ENCODE measurements around the gene TIMM22.

- TF ChIP-seq, protein P1, sequence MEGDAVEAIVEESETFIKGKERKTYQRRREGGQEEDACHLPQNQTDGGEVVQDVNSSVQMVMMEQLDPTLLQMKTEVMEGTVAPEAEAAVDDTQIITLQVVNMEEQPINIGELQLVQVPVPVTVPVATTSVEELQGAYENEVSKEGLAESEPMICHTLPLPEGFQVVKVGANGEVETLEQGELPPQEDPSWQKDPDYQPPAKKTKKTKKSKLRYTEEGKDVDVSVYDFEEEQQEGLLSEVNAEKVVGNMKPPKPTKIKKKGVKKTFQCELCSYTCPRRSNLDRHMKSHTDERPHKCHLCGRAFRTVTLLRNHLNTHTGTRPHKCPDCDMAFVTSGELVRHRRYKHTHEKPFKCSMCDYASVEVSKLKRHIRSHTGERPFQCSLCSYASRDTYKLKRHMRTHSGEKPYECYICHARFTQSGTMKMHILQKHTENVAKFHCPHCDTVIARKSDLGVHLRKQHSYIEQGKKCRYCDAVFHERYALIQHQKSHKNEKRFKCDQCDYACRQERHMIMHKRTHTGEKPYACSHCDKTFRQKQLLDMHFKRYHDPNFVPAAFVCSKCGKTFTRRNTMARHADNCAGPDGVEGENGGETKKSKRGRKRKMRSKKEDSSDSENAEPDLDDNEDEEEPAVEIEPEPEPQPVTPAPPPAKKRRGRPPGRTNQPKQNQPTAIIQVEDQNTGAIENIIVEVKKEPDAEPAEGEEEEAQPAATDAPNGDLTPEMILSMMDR (IDR thresholded peaks at IDR 0.05), result no peak
- TF ChIP-seq POLR2A (IDR thresholded peaks at IDR 0.05) (no peak), EP300 (IDR thresholded peaks at IDR 0.05) (no peak)
These were observed 45.6 kb downstream of the TIMM22 start for GRCh38 chr17:1042486-1042885.

Data from stomach (tissue), 4 donors.